ENCODE data around the gene PRSS1.
A peak's percentile ranks its signal among the peaks of the same experiment; 100 is the strongest.
"Not testable (repeated sequence)": the region's sequence is repeated elsewhere in the genome, so short reads cannot be mapped to it uniquely, and the experiment has no call there.

Gene PRSS1

GRCh38 chr7:142772051-142772450 is 22.8 kb downstream of the PRSS1 start:
- no peak for DNase-seq (ENCODE audit: extremely low read depth, low read depth)
- TF ChIP-seq CTCF (IDR thresholded peaks at IDR 0.05; ENCODE audit: low read depth, low read length), result no peak

DNA sequence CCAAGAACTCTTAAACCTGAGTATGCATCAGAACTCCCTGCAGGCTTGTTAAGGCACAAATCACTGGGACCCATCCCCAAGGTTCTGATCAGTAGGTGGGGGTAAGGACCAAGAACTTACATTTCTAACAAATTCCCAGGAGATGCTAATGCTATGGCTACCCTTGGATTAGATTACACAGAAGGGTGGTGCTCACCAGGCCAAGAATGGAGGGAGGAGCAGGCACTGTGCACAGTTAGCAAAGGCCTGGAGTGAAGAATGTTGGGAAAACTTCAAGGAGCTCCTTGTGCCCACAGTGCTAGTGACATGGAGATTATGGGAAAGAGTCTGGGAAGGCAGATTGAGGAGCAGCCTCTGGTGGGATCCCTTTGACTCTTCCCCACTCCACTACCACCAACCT is 23.4 kb downstream of the PRSS1 start:
- TF ChIP-seq CTCF (IDR thresholded peaks at IDR 0.05; ENCODE audit: low read depth, low read length), result no peak

DNA sequence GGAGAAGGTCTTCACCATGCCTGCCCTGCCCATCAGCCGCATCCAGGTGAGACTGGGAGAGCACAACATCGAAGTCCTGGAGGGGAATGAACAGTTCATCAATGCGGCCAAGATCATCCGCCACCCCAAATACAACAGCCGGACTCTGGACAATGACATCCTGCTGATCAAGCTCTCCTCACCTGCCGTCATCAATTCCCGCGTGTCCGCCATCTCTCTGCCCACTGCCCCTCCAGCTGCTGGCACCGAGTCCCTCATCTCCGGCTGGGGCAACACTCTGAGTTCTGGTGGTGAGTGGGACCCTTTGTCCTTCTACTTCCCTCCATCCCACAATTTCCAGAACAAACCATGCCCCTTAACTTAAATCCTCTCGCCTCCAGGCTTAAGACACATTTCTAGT is 24.0 kb downstream of the PRSS1 start:
- no peak for TF ChIP-seq CTCF (IDR thresholded peaks at IDR 0.05; ENCODE audit: low read depth, low read length)

More for the DNA sequence above, 23.4 kb downstream of the PRSS1 start:
- no peak for DNase-seq (ENCODE audit: extremely low read depth, low read depth)

DNA sequence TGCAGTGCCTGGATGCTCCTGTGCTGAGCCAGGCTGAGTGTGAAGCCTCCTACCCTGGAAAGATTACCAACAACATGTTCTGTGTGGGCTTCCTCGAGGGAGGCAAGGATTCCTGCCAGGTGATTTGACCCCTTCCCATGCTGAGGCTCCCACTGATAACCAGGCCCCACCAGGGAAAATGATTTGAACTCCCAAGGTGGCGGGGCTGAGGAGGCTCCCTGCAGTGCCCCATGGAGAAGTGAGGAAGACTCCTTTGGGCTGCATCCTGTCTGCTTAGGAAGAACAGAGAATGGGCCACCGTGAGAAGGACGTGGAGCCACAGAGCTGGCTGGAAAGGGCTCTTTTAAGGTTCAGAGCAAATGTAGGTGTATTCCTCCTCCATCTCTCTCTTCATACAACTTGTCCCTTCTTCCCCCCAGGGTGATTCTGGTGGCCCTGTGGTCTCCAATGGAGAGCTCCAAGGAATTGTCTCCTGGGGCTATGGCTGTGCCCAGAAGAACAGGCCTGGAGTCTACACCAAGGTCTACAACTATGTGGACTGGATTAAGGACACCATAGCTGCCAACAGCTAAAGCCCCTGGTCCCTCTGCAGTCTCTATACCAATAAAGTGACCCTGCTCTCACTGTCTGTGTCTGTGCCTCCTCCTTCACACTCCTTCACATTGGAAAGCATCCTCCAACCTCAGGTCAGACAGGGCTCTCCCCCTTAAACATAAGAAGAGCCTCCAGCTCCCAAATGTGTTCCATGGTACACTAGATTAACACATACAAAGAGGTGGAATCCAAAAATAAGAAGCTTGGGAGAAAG is 24.9 kb downstream of the PRSS1 start:
- no peak for TF ChIP-seq CTCF (IDR thresholded peaks at IDR 0.05; ENCODE audit: low read depth, low read length)

More for the DNA sequence above, 24.0 kb downstream of the PRSS1 start:
- no peak for DNase-seq (ENCODE audit: extremely low read depth, low read depth)

GRCh38 chr7:142774826-142775225 is 25.6 kb downstream of the PRSS1 start:
- TF ChIP-seq CTCF (IDR thresholded peaks at IDR 0.05; ENCODE audit: low read depth, low read length), result no peak
- no peak for DNase-seq (ENCODE audit: extremely low read depth, low read depth)

More for the DNA sequence above, 24.9 kb downstream of the PRSS1 start:
- no peak for DNase-seq (ENCODE audit: extremely low read depth, low read depth)

- DNase-seq (ENCODE audit: extremely low read depth, low read depth), result not testable (repeated sequence)
Observed at GRCh38 chr7:142775351-142776115, 26.3 kb downstream of the PRSS1 start.

- no peak for TF ChIP-seq CTCF (IDR thresholded peaks at IDR 0.05; ENCODE audit: low read depth, low read length)
- peak; percentile 44 for DNase-seq (ENCODE audit: extremely low read depth, low read depth)
Observed at GRCh38 chr7:142776206-142776844, 27.1 kb downstream of the PRSS1 start.

DNA sequence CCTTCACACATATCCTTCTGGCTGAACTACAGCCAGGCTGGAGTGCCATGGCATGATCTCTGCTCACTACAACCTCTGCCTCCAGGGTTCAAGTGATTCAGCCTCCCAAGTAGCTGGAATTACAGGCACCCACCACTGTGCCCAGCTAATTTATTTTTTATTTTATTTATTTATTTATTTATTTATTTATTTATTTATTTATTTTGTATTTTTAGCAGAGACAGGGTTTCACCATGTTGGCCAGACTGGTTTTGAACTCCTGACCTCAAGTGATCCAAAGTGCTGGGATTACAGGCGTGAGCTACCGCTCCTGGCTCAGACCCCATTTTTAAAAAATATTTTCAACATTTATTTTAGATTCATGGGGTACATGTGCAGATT is 27.6 kb downstream of the PRSS1 start:
- DNase-seq (ENCODE audit: extremely low read depth, low read depth), result not testable (repeated sequence)

All from AG09319 (cell line).